ENCODE measurements around the gene DMAP1. TPM values are rescaled to one million over a fixed set of nuclear protein-coding genes. Genes with fewer than 3 reads are reported as not detected.

DMAP1 gene
- total and polyA plus RNA-seq, 2 experiments from 2014 or later, result 28.8 to 61.8 TPM

DNA sequence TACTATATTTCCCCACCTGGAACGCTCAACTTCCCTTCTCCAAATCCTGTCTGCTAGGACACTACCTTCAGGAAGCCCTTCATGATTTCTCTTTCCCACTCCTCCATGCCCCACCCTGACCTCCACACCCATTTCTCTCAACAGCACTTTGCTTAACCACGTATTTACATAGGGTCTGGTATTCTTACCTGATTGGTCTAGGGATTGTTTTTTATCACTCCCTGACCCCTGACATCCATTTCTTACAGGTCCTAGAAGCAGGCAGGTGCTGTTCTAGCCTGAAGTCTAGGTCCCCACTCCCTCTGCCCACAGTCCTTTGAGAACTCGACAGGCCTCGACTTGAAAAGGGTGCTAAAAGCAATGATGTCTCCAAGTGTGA is 47.5 kb downstream of the DMAP1 start:
- TF ChIP-seq, protein P1, sequence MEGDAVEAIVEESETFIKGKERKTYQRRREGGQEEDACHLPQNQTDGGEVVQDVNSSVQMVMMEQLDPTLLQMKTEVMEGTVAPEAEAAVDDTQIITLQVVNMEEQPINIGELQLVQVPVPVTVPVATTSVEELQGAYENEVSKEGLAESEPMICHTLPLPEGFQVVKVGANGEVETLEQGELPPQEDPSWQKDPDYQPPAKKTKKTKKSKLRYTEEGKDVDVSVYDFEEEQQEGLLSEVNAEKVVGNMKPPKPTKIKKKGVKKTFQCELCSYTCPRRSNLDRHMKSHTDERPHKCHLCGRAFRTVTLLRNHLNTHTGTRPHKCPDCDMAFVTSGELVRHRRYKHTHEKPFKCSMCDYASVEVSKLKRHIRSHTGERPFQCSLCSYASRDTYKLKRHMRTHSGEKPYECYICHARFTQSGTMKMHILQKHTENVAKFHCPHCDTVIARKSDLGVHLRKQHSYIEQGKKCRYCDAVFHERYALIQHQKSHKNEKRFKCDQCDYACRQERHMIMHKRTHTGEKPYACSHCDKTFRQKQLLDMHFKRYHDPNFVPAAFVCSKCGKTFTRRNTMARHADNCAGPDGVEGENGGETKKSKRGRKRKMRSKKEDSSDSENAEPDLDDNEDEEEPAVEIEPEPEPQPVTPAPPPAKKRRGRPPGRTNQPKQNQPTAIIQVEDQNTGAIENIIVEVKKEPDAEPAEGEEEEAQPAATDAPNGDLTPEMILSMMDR (IDR thresholded peaks at IDR 0.05; ENCODE audit: poor library complexity), result no peak
- TF ChIP-seq EZH2phosphoT487 (IDR thresholded peaks at IDR 0.05; ENCODE audit: low read depth, severe bottlenecking, unreplicated experiment) (no peak), EZH2 (IDR thresholded peaks at IDR 0.05; ENCODE audit: borderline replicate concordance) (no peak)
- 68% methylated on average over 4 of the region's 4 CpGs for WGBS (ENCODE audit: low lambda C conversion rate, missing lambda C conversion rate)
- H3K4me1 ChIP-seq (ENCODE audit: insufficient read depth), result peaks cover 4% of the 10 kb centered on the region

DNA sequence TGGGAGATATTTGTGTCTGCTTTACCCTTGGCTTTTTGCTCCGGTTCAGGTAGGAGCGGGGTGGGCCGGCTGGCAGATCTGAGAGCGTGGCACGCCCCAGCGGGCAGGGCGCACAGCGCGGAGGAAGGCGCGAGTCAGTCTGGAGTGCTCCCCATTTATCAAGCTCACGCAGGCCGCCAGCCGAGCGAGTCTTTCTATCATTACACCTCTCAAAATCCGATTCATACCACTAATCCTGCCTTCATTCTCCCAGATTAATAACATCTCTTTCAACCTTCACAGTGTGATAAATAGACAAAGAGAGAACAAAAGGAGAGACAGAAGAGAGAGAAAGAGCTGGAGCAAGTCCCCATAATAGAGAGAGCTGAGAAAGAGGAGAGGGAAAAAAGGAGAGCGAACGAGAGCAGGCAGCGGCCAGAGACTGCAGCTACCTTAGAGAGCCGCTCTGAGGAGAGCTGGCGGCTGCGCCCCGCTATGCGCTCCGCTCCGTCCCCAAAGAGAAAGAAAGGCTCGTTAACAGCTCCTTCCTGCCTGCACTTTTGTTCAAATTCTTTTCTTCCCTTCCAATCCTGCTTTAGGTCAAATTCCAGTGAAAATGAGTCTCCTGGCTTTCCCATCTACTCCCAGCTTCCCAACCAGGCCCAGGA is 48.0 kb downstream of the DMAP1 start:
- Histone ChIP-seq H4K20me1 (ENCODE audit: insufficient read depth, poor library complexity, severe bottlenecking) (no peaks in the 10 kb centered on the region), H3K79me2 (no peaks in the 10 kb centered on the region), H3K27ac (no peak overlapping the region), H3K4me3 (no peak overlapping the region), H3K36me3 (replicated peaks; ENCODE audit: insufficient read depth, low read depth) (no peaks in the 10 kb centered on the region), H3K4me1 (ENCODE audit: insufficient read depth) (peaks cover 4% of the 10 kb centered on the region), H2AFZ (no peak overlapping the region), H3K27me3 (no peaks in the 10 kb centered on the region), H3K9me3 (ENCODE audit: low read depth) (no peaks in the 10 kb centered on the region), H3K4me2 (no peak overlapping the region), H3K9me2 (replicated peaks; ENCODE audit: insufficient read depth) (no peaks in the 10 kb centered on the region)
- WGBS (ENCODE audit: low lambda C conversion rate, missing lambda C conversion rate), result 93% methylated on average over 25 of the region's 27 CpGs
- TF ChIP-seq EZH2 (IDR thresholded peaks at IDR 0.05; ENCODE audit: borderline replicate concordance) (no peak), EZH2phosphoT487 (IDR thresholded peaks at IDR 0.05; ENCODE audit: low read depth, severe bottlenecking, unreplicated experiment) (no peak)
- TF ChIP-seq, protein P1 (IDR thresholded peaks at IDR 0.05; ENCODE audit: poor library complexity), result no peak
- no peak for DNase-seq (ENCODE audit: low spot score)

More for the DNA sequence above, 47.5 kb downstream of the DMAP1 start:
- Histone ChIP-seq H3K36me3 (replicated peaks; ENCODE audit: insufficient read depth, low read depth) (no peaks in the 10 kb centered on the region), H2AFZ (no peak overlapping the region), H3K9me2 (replicated peaks; ENCODE audit: insufficient read depth) (no peaks in the 10 kb centered on the region), H3K79me2 (no peaks in the 10 kb centered on the region), H3K4me2 (no peak overlapping the region), H3K27ac (no peak overlapping the region), H4K20me1 (ENCODE audit: insufficient read depth, poor library complexity, severe bottlenecking) (no peaks in the 10 kb centered on the region), H3K27me3 (no peaks in the 10 kb centered on the region), H3K9me3 (ENCODE audit: low read depth) (no peaks in the 10 kb centered on the region), H3K4me3 (no peak overlapping the region)
- no peak for DNase-seq (ENCODE audit: low spot score)

DNA sequence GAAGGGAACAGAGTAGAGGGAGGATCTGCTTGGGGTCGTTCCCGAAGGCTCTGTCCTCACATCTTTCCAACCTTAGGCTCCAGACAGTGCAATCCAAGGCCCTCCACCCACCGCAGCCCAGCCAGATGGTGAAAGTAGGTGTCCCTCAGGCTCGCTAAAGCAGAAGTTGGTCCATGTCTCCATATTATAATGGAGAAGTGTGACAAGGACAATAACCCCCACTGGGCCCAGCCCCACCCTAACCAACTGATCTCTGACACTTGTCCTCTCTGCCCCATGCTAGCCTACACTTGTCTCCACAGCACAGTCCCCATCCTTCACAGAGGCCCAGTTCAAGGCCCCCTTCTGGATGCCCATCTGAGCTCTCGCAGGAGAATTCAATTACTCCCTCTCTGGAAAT is 48.7 kb downstream of the DMAP1 start:
- DNase-seq (ENCODE audit: low spot score), result no peak
- no peak overlapping the region for H2AFZ ChIP-seq
- no peaks in the 10 kb centered on the region for H3K27me3 ChIP-seq
- H3K4me2 ChIP-seq, result no peak overlapping the region
- H3K4me1 ChIP-seq (ENCODE audit: insufficient read depth), result peaks cover 9% of the 10 kb centered on the region
- H3K27ac ChIP-seq, result no peak overlapping the region
- H3K4me3 ChIP-seq, result no peak overlapping the region
- H3K9me2 ChIP-seq (replicated peaks; ENCODE audit: insufficient read depth), result no peaks in the 10 kb centered on the region
- no peaks in the 10 kb centered on the region for H3K9me3 ChIP-seq (ENCODE audit: low read depth)
- no peaks in the 10 kb centered on the region for H4K20me1 ChIP-seq (ENCODE audit: insufficient read depth, poor library complexity, severe bottlenecking)
- 95% methylated on average over 5 of the region's 5 CpGs for WGBS (ENCODE audit: low lambda C conversion rate, missing lambda C conversion rate)
- H3K36me3 ChIP-seq (replicated peaks; ENCODE audit: insufficient read depth, low read depth), result no peaks in the 10 kb centered on the region
- no peaks in the 10 kb centered on the region for H3K79me2 ChIP-seq
- TF ChIP-seq, protein P1 (IDR thresholded peaks at IDR 0.05; ENCODE audit: poor library complexity), result no peak
- no peak for TF ChIP-seq EZH2 (IDR thresholded peaks at IDR 0.05; ENCODE audit: borderline replicate concordance)
- no peak for TF ChIP-seq EZH2phosphoT487 (IDR thresholded peaks at IDR 0.05; ENCODE audit: low read depth, severe bottlenecking, unreplicated experiment)
